IgD-negative memory B cell (primary cell): ENCODE results near the gene FOXK2. TPM values are rescaled to one million over a fixed set of nuclear protein-coding genes. Genes with fewer than 3 reads are reported as not detected.
A peak's percentile ranks its signal among the peaks of the same experiment; 100 is the strongest.

Experiments
- H3K27ac Mint-ChIP-seq, 3 donors: one replicate each; pipeline ENCODE4 v1.8.0; 2020 to 2022; ENCODE audit warnings: mild to moderate bottlenecking in 3 of 3, mixed read lengths in 3 of 3, moderate library complexity in 1 of 3
- H3K27me3 Mint-ChIP-seq: one replicate; pipeline ENCODE4 v1.8.0; 2021; ENCODE audit warnings: mixed read lengths
- H3K36me3 Mint-ChIP-seq: one replicate; pipeline ENCODE4 v1.8.0; 2020; ENCODE audit warnings: mild to moderate bottlenecking, mixed read lengths
- H3K4me1 Mint-ChIP-seq, 3 donors: one replicate each; pipeline ENCODE4 v1.8.0; 2020 to 2022; ENCODE audit warnings: mixed read lengths in 3 of 3, mild to moderate bottlenecking in 1 of 3
- H3K4me3 Mint-ChIP-seq, 4 donors: one replicate each; pipeline ENCODE4 v1.8.0; 2020 to 2022; ENCODE audit warnings: mild to moderate bottlenecking in 4 of 4, mixed read lengths in 4 of 4, moderate library complexity in 3 of 4
- H3K9me3 Mint-ChIP-seq, 3 donors: one replicate each; pipeline ENCODE4 v1.8.0; 2020 to 2021; ENCODE audit warnings: mixed read lengths in 3 of 3, mild to moderate bottlenecking in 1 of 3
- polyA plus RNA-seq: library from polyadenylated mRNA; unstranded; fragments of 300-500 nt; fragmentation: Illumina TruSeq; gene quantifications from one replicate; pipeline ENCODE4 v1.2.3, GENCODE V29; 2021

FOXK2 gene
- polyA plus RNA-seq, 1 donor from 2014 or later: 5.8 TPM

DNA sequence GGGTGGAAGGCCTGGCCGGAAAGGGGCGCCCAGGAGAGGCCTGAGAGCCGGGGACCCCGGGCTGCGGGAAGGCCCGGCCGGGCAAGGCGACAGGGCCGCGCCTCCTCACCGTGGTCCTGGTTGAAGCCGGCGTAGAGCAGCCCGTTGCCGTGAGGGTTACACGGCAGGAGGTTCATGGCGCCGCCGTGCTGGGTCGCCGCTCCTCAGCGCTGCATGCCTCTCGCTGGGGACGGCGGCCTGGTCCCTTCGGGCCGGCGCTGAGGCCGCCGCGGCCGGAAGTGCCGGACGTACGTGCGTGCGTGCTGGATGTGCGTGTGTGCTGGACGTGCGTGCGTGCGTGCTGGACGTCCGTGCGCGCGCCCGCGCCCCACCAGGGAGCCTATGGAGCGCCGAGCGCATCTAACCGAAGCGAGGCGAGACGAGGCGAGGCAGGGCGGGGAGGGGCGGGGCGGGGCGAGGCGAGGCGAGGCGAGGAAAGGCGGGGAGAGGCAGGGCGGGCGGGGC is 128.7 kb downstream of the FOXK2 start, which contains the start of gene WDR45B:
Gene WDR45B, minus strand, starts transcription at position 280 of the 504 bp plus-strand sequence. Its CDS starts 104 bp downstream, at position 176.
- peak within 1 kb of the TSS in 2 of 3 donors; percentile 86 to 95 for H3K27ac Mint-ChIP-seq

DNA sequence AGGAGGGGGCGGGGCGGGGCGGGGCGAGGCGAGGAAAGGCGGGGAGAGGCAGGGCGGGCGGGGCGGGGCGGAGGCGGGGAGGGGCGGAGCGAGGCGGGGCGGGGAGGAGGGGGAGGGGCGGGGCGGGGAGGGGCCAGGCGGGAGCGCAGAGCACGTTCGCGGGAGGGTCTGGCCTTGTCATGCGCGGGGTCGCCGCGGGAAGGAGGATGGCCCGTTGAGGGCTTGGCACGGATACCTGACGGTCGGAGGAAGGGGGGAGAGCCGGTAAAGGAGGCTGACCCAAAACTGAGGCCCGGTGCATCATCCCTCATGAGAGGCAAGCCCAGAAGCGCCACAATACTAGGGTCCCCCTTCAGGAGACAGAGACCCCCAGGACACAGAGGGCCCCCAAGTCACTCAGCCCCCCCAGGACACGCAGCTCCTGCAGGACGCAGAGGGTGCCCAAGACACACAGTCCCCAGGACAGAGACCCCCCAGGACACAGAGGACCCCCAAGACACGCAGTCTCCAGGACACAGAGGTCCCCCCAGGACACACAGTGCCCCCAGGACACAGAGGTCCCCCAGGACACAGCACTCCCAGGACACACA is 129.3 kb downstream of the FOXK2 start:
- Mint-ChIP-seq H3K9me3 (no peaks in the 10 kb centered on the region), H3K27ac (peak overlapping the region in 1 of 3 donors; percentile 87)

More for the DNA sequence above, 128.7 kb downstream of the FOXK2 start, which contains the start of gene WDR45B:
- Mint-ChIP-seq H3K27me3 (no peaks in the 10 kb centered on the region), H3K4me3 (peak within 1 kb of the TSS; percentile 86 to 94 (median 92)), H3K4me1 (peaks cover 5 to 12% (median 10%) of the 10 kb centered on the region in 3 donors), H3K9me3 (no peaks in the 10 kb centered on the region), H3K36me3 (peaks cover 2% of the 10 kb centered on the region)

GRCh38 chr17:82649501-82650261 is 130.1 kb downstream of the FOXK2 start:
- no peaks in the 10 kb centered on the region for H3K27me3 Mint-ChIP-seq
- peak overlapping the region; percentile 75 to 84 (median 82) for H3K27ac Mint-ChIP-seq
- peaks cover 5 to 12% (median 10%) of the 10 kb centered on the region in 3 donors for H3K4me1 Mint-ChIP-seq
- H3K36me3 Mint-ChIP-seq: no peaks in the 10 kb centered on the region
- no peaks in the 10 kb centered on the region for H3K9me3 Mint-ChIP-seq
- H3K4me3 Mint-ChIP-seq: peak overlapping the region; percentile 8 to 88 (median 70)

More for the DNA sequence above, 129.3 kb downstream of the FOXK2 start:
- H3K27me3 Mint-ChIP-seq: no peaks in the 10 kb centered on the region
- H3K4me3 Mint-ChIP-seq: peak overlapping the region in 1 of 4 donors; percentile 88
- H3K36me3 Mint-ChIP-seq: peaks cover under 1% of the 10 kb centered on the region
- H3K4me1 Mint-ChIP-seq: peaks cover 5 to 12% (median 10%) of the 10 kb centered on the region in 3 donors

DNA sequence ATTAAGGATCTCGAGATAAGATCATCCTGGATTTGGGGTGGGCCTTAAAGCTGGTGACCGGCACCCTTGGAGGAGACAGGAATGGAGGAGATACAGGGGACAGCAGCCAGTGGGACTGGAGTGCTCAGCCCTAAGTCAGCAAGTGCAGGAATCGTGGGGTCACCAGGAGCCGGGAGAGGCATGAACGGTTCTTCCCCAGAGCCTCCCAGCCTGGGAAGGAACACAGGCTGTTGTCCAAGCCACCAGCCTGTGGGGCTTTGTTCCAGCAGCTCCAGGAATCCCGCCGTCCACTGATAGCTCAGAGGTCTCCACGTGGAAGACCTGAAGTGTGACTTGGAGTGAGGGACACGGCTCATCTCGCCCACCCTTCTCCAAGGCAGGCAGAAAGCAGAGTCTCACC is 131.2 kb downstream of the FOXK2 start:
- Mint-ChIP-seq H3K4me3 (peak overlapping the region in 2 of 4 donors; percentile 2 to 23), H3K36me3 (no peaks in the 10 kb centered on the region), H3K27me3 (no peaks in the 10 kb centered on the region), H3K9me3 (no peaks in the 10 kb centered on the region), H3K27ac (peak overlapping the region in 1 of 3 donors; percentile 82), H3K4me1 (peaks cover 5 to 10% (median 8%) of the 10 kb centered on the region in 3 donors)

GRCh38 chr17:82653651-82654528 is 134.4 kb downstream of the FOXK2 start:
- Mint-ChIP-seq H3K27ac (no peak overlapping the region), H3K4me3 (peak overlapping the region in 1 of 4 donors; percentile 3), H3K36me3 (no peaks in the 10 kb centered on the region), H3K9me3 (no peaks in the 10 kb centered on the region), H3K4me1 (peaks cover 0 to 3% (median 0%) of the 10 kb centered on the region in 3 donors), H3K27me3 (no peaks in the 10 kb centered on the region)

Other genes starting within 250 kb of the FOXK2 start
- 78.3 TPM for gene CSNK1D, start 246.0 kb upstream of the FOXK2 start, polyA plus RNA-seq
- gene CD7, start 202.1 kb upstream of the FOXK2 start, polyA plus RNA-seq: 4.4 TPM
- gene SECTM1, start 186.0 kb upstream of the FOXK2 start, polyA plus RNA-seq: 0.83 TPM
- gene TEX19, start 160.5 kb upstream of the FOXK2 start, polyA plus RNA-seq: 0.36 TPM
- gene UTS2R, start 148.0 kb upstream of the FOXK2 start, polyA plus RNA-seq: not detected
- 23.2 TPM for gene HEXD, start 101.4 kb upstream of the FOXK2 start, polyA plus RNA-seq
- 33.2 TPM for gene OGFOD3, start 101.1 kb upstream of the FOXK2 start, polyA plus RNA-seq
- 266 TPM for gene CYBC1, start 69.0 kb upstream of the FOXK2 start, polyA plus RNA-seq
- 76.2 TPM for gene NARF, start 61.0 kb upstream of the FOXK2 start, polyA plus RNA-seq
- gene WDR45B, start 128.7 kb downstream of the FOXK2 start, polyA plus RNA-seq: 32.1 TPM
- gene RAB40B, start 179.0 kb downstream of the FOXK2 start, polyA plus RNA-seq: 1.9 TPM
- gene FN3KRP, start 197.0 kb downstream of the FOXK2 start, polyA plus RNA-seq: 16.7 TPM
- gene FN3K, start 215.9 kb downstream of the FOXK2 start, polyA plus RNA-seq: not detected
- 19.4 TPM for gene TBCD, start 232.3 kb downstream of the FOXK2 start, polyA plus RNA-seq